MM.1S (cell line): ENCODE data around the gene VAV2.
A peak's percentile ranks its signal among the peaks of the same experiment; 100 is the strongest.

Source experiments
- DNase-seq: peaks from one replicate; pipeline ENCODE4 v3.0.0-alpha.2; 2015
- H2AFZ ChIP-seq: fragments of 300-600 bp; sonication (generic); 2 replicates; pipeline ENCODE4 v1.6.0; 2016; ENCODE audit warnings: antibody characterized with exemption, low read length
- H3F3A ChIP-seq: fragments of 300-600 bp; sonication (generic); 2 replicates; pipeline ENCODE4 v1.6.1; 2016; ENCODE audit warnings: mild to moderate bottlenecking, antibody characterized with exemption, low read length, moderate library complexity, mixed read lengths; ENCODE audit not compliant: insufficient read depth
- H3K27ac ChIP-seq: fragments of 300-600 bp; sonication (generic); 2 replicates; pipeline ENCODE4 v1.5.1; 2016; ENCODE audit warnings: mild to moderate bottlenecking, low read length
- H3K27me3 ChIP-seq: fragments of 300-600 bp; sonication (generic); replicated peaks from 2 replicates; pipeline ENCODE4 v1.6.0; 2016; ENCODE audit warnings: low read length; ENCODE audit not compliant: insufficient read depth
- H3K36me3 ChIP-seq: fragments of 300-600 bp; sonication (generic); replicated peaks from 2 replicates; pipeline ENCODE4 v1.6.1; 2016; ENCODE audit warnings: mild to moderate bottlenecking, low read length, mixed read lengths; ENCODE audit not compliant: insufficient read depth
- H3K4me1 ChIP-seq: fragments of 300-600 bp; sonication (generic); 2 replicates; pipeline ENCODE4 v1.6.1; 2016; ENCODE audit warnings: low read length, mixed read lengths
- H3K4me2 ChIP-seq: fragments of 300-600 bp; sonication (generic); 2 replicates; pipeline ENCODE4 v1.6.0; 2016; ENCODE audit warnings: low read depth, low read length
- H3K4me3 ChIP-seq: fragments of 300-600 bp; sonication (generic); 2 replicates; pipeline ENCODE4 v1.5.1; 2016; ENCODE audit warnings: low read length, mixed read lengths
- H3K79me2 ChIP-seq: fragments of 300-600 bp; sonication (generic); 2 replicates; pipeline ENCODE4 v1.6.1; 2016; ENCODE audit warnings: mixed run types, low read length, mixed read lengths
- H3K9ac ChIP-seq: fragments of 300-600 bp; sonication (generic); 2 replicates; pipeline ENCODE4 v1.6.1; 2016; ENCODE audit warnings: low read length, mixed read lengths
- H3K9me2 ChIP-seq: fragments of 300-600 bp; sonication (generic); replicated peaks from 2 replicates; pipeline ENCODE4 v1.6.1; 2016; ENCODE audit warnings: mild to moderate bottlenecking, low read length, mixed read lengths; ENCODE audit not compliant: insufficient read depth
- H3K9me3 ChIP-seq: fragments of 300-600 bp; sonication (generic); replicated peaks from 2 replicates; pipeline ENCODE4 v1.6.1; 2016; ENCODE audit warnings: mild to moderate bottlenecking, low read length, mixed read lengths; ENCODE audit not compliant: insufficient read depth
- H4K20me1 ChIP-seq: fragments of 300-600 bp; sonication (generic); 2 replicates; pipeline ENCODE4 v1.6.1; 2016; ENCODE audit warnings: mild to moderate bottlenecking, low read length, moderate library complexity, mixed read lengths; ENCODE audit not compliant: insufficient read depth
- CTCF ChIP-seq: fragments of 300-600 bp; sonication (generic); IDR thresholded peaks from 2 replicates; pipeline ENCODE4 v1.5.1; 2016; ENCODE audit warnings: antibody characterized with exemption, low read length, mixed read lengths
- EZH2 ChIP-seq: fragments of 300-600 bp; sonication (generic); optimal IDR thresholded peaks from 2 replicates; pipeline ENCODE3; 2017; ENCODE audit warnings: low read depth, mild to moderate bottlenecking, antibody characterized with exemption, low read length, mixed read lengths
- EZH2phosphoT487 ChIP-seq: fragments of 300-600 bp; sonication (generic); IDR thresholded peaks from 2 replicates; pipeline ENCODE4 v1.6.1; 2018; ENCODE audit warnings: antibody characterized with exemption, low read length

Gene VAV2

DNA sequence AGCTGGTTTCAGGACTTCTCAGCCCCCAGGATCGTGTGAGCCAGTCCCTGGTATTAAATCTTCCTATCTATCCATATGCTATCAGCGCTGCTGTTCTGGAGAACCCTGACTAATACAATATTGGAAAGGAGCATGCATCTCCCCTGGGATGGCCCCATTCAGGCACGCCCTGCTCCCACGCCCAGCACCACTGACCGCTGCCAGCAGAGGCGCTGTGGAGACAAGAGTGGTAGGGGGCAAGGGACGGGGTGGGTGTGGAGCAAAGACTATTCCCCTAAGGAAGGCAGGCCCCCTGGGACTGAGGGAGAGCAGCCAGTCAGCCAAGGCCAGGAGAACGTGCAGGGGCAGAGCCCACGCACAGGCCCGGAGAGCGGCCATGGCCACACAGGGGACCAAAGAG is 116.0 kb downstream of the VAV2 start:
- H3F3A ChIP-seq: no peaks in the 10 kb centered on the region
- no peaks in the 10 kb centered on the region for H3K9me3 ChIP-seq
- no peaks in the 10 kb centered on the region for H3K36me3 ChIP-seq
- no peaks in the 10 kb centered on the region for H3K4me1 ChIP-seq
- H3K9me2 ChIP-seq: no peaks in the 10 kb centered on the region
- no peak overlapping the region for H3K27ac ChIP-seq
- no peak for DNase-seq
- peaks cover 60% of the 10 kb centered on the region for H3K27me3 ChIP-seq
- TF ChIP-seq EZH2phosphoT487 (no peak), EZH2 (no peak), CTCF (peak; percentile 35; the same call in 1 of the 2 replicates)
- H4K20me1 ChIP-seq: no peaks in the 10 kb centered on the region
- H3K9ac ChIP-seq: no peak overlapping the region
- no peak overlapping the region for H2AFZ ChIP-seq
- no peak overlapping the region for H3K4me2 ChIP-seq
- no peak overlapping the region for H3K4me3 ChIP-seq
- no peaks in the 10 kb centered on the region for H3K79me2 ChIP-seq

GRCh38 chr9:133875131-133875530 is 117.0 kb downstream of the VAV2 start:
- Histone ChIP-seq H3K4me2 (no peak overlapping the region), H3K4me3 (no peak overlapping the region), H3K9ac (no peak overlapping the region)

GRCh38 chr9:133874659-133875058 is 117.5 kb downstream of the VAV2 start:
- no peak for TF ChIP-seq CTCF
- no peak for TF ChIP-seq EZH2
- TF ChIP-seq EZH2phosphoT487: no peak
- H3K79me2 ChIP-seq: no peaks in the 10 kb centered on the region
- no peaks in the 10 kb centered on the region for H3K9me2 ChIP-seq
- DNase-seq: no peak
- H4K20me1 ChIP-seq: no peaks in the 10 kb centered on the region
- no peak overlapping the region for H3K4me3 ChIP-seq
- no peak overlapping the region for H2AFZ ChIP-seq
- H3K9me3 ChIP-seq: no peaks in the 10 kb centered on the region
- H3K27me3 ChIP-seq: peaks cover 54% of the 10 kb centered on the region
- no peak overlapping the region for H3K9ac ChIP-seq
- no peak overlapping the region for H3K27ac ChIP-seq
- no peaks in the 10 kb centered on the region for H3K4me1 ChIP-seq
- no peak overlapping the region for H3K4me2 ChIP-seq
- no peaks in the 10 kb centered on the region for H3F3A ChIP-seq
- H3K36me3 ChIP-seq: no peaks in the 10 kb centered on the region

More at GRCh38 chr9:133875131-133875530, 117.0 kb downstream of the VAV2 start:
- Histone ChIP-seq H3K27me3 (peaks cover 54% of the 10 kb centered on the region), H3F3A (no peaks in the 10 kb centered on the region), H3K9me3 (no peaks in the 10 kb centered on the region), H3K27ac (no peak overlapping the region), H3K4me1 (no peaks in the 10 kb centered on the region), H2AFZ (no peak overlapping the region), H3K79me2 (no peaks in the 10 kb centered on the region), H3K9me2 (no peaks in the 10 kb centered on the region), H3K36me3 (no peaks in the 10 kb centered on the region), H4K20me1 (no peaks in the 10 kb centered on the region)
- DNase-seq: no peak
- TF ChIP-seq EZH2: no peak
- TF ChIP-seq CTCF: no peak
- no peak for TF ChIP-seq EZH2phosphoT487
